Measurements from ENCODE around the gene BEST4. TPM values are rescaled to one million over a fixed set of nuclear protein-coding genes. Genes with fewer than 3 reads are reported as not detected.

BEST4 gene
- total and polyA plus RNA-seq, 2 of the 13 experiments (the other 11 are each of a cell fraction or from before 2014, with no cell fraction given): 0.77 to 1.4 TPM

- TF ChIP-seq ZNF142 (CRISPR knock-in tag; IDR thresholded peaks at IDR 0.05) (no peak), PATZ1 (CRISPR knock-in tag; IDR thresholded peaks at IDR 0.05) (peak; percentile 92), PHB2 (IDR thresholded peaks at IDR 0.05; ENCODE audit: partially characterized antibody) (no peak), ZNF432 (CRISPR knock-in tag; IDR thresholded peaks at IDR 0.05; ENCODE audit: borderline replicate concordance) (no peak), IKZF1 (IDR thresholded peaks at IDR 0.05) (no peak), ONECUT2 (CRISPR knock-in tag; IDR thresholded peaks at IDR 0.05) (no peak), KDM4B (CRISPR knock-in tag; IDR thresholded peaks at IDR 0.05) (no peak), ZBTB3 (CRISPR knock-in tag; IDR thresholded peaks at IDR 0.05; ENCODE audit: borderline replicate concordance, low read depth) (no peak), GATA4 (IDR thresholded peaks at IDR 0.05; ENCODE audit: borderline replicate concordance, low read depth) (peak; percentile 40; the same call in 1 of the 2 replicates), TFDP2 (CRISPR knock-in tag; IDR thresholded peaks at IDR 0.05) (peak; percentile 64), CREM (IDR thresholded peaks at IDR 0.05) (no peak), CREM (CRISPR knock-in tag; IDR thresholded peaks at IDR 0.05) (no peak), FOXA1 (IDR thresholded peaks at IDR 0.05) (no peak), FOXA1 (CRISPR knock-in tag; IDR thresholded peaks at IDR 0.05) (no peak), RXRA (CRISPR knock-in tag; IDR thresholded peaks at IDR 0.05) (peak; percentile 17; the same call in 1 of the 2 replicates), GTF3A (CRISPR knock-in tag; conservative IDR thresholded peaks at IDR 0.05) (no peak), EP300 (IDR thresholded peaks at IDR 0.05; ENCODE audit: low read depth in 2 of 2, low read length in 2 of 2) (no peak), EP300 (CRISPR knock-in tag; IDR thresholded peaks at IDR 0.05; ENCODE audit: borderline replicate concordance) (no peak), NFE2 (CRISPR knock-in tag; IDR thresholded peaks at IDR 0.05) (no peak), HNRNPH1 (optimal IDR thresholded peaks at IDR 0.05; ENCODE audit: low read depth, low read length) (no peak), CC2D1A (CRISPR knock-in tag; IDR thresholded peaks at IDR 0.05) (no peak), ZBTB42 (CRISPR knock-in tag; IDR thresholded peaks at IDR 0.05) (no peak), ZFP62 (CRISPR knock-in tag; IDR thresholded peaks at IDR 0.05) (no peak)
Observed at GRCh38 chr1:44784094-44785028, 3.6 kb downstream of the BEST4 start (continued).

All from HepG2 (cell line).